Measurements from ENCODE around the gene XYLT1.

GRCh38 chr16:17357307-17358062, 113.3 kb downstream of the XYLT1 start:
- TF ChIP-seq ATF2 (IDR thresholded peaks at IDR 0.05; ENCODE audit: low read length), result no peak
- TF ChIP-seq CTCF (IDR thresholded peaks at IDR 0.05; ENCODE audit: control extremely low read depth in 1 of 3, insufficient read depth in 1 of 3, low read depth in 1 of 3, low read length in 3 of 3), result no peak
- no peak for TF ChIP-seq CREB1 (IDR thresholded peaks at IDR 0.05)
- TF ChIP-seq POLR2AphosphoS5 (IDR thresholded peaks at IDR 0.05; ENCODE audit: low read depth, low read length), result no peak
- no peak for TF ChIP-seq YY1 (IDR thresholded peaks at IDR 0.05; ENCODE audit: low read depth, low read length)
- TF ChIP-seq EP300 (IDR thresholded peaks at IDR 0.05; ENCODE audit: borderline replicate concordance in 1 of 2, low read depth in 2 of 2, low read length in 2 of 2), result no peak

Data from H1 (cell line).